ENCODE measurements around the gene SCUBE2.

Gene SCUBE2

GRCh38 chr11:9091044-9091922 lies at the start of gene SCUBE2:
Gene SCUBE2 (minus strand): TSS chr11:9091599. CDS start chr11:9091528, 71 bp downstream.
- no peak for DNase-seq (ENCODE audit: low read depth)

- DNase-seq (ENCODE audit: low read depth): no peak
These were observed 49.8 kb upstream of the SCUBE2 start for GRCh38 chr11:9141186-9141585.

GRCh38 chr11:9139628-9140357 lies 48.4 kb upstream of the SCUBE2 start:
- no peak for DNase-seq (ENCODE audit: low read depth)

GRCh38 chr11:9138612-9139579 lies 47.5 kb upstream of the SCUBE2 start:
- DNase-seq (ENCODE audit: low read depth): no peak

GRCh38 chr11:9138133-9138453 lies 46.7 kb upstream of the SCUBE2 start:
- DNase-seq (ENCODE audit: low read depth): no peak

- DNase-seq (ENCODE audit: low read depth): peak; percentile 41
These were observed 46.1 kb upstream of the SCUBE2 start for GRCh38 chr11:9137293-9138132.

GRCh38 chr11:9136741-9137140 lies 45.3 kb upstream of the SCUBE2 start:
- DNase-seq (ENCODE audit: low read depth): no peak

- no peak for DNase-seq (ENCODE audit: low read depth)
These were observed 42.6 kb upstream of the SCUBE2 start for GRCh38 chr11:9133956-9134355.

- DNase-seq (ENCODE audit: low read depth): no peak
These were observed 40.9 kb upstream of the SCUBE2 start for GRCh38 chr11:9132203-9132878.

- DNase-seq (ENCODE audit: low read depth): no peak
These were observed 38.9 kb upstream of the SCUBE2 start for GRCh38 chr11:9130297-9130696.

- DNase-seq (ENCODE audit: low read depth): no peak
These were observed 35.2 kb upstream of the SCUBE2 start for GRCh38 chr11:9126636-9127035.

- no peak for DNase-seq (ENCODE audit: low read depth)
These were observed 33.9 kb upstream of the SCUBE2 start for GRCh38 chr11:9125185-9125886.

- DNase-seq (ENCODE audit: low read depth): no peak
These were observed 32.4 kb upstream of the SCUBE2 start for GRCh38 chr11:9123595-9124304.

- DNase-seq (ENCODE audit: low read depth): no peak
These were observed 30.0 kb upstream of the SCUBE2 start for GRCh38 chr11:9121469-9121796.

- DNase-seq (ENCODE audit: low read depth): no peak
These were observed 29.5 kb upstream of the SCUBE2 start for GRCh38 chr11:9120664-9121468.

GRCh38 chr11:9118277-9118676 lies 26.9 kb upstream of the SCUBE2 start:
- no peak for DNase-seq (ENCODE audit: low read depth)

GRCh38 chr11:9112075-9112474 lies 20.7 kb upstream of the SCUBE2 start:
- no peak for DNase-seq (ENCODE audit: low read depth)

- DNase-seq (ENCODE audit: low read depth): no peak
These were observed 18.7 kb upstream of the SCUBE2 start for GRCh38 chr11:9109858-9110731.
